H1 (cell line): ENCODE results near the gene CENPO. TPM values are rescaled to one million over a fixed set of nuclear protein-coding genes. Genes with fewer than 3 reads are reported as not detected.

ENCODE experiments used
- CTCF ChIA-PET: fragments of 300-600 bp; sonication (Branson Sonifier 250); formaldehyde crosslinking; loops from one replicate; lab custom pipeline; 2021; ENCODE audit not compliant: partially characterized antibody; lab: Charles Lee
- POLR2A ChIA-PET: fragments of 300-600 bp; sonication (Branson Sonifier 250); formaldehyde crosslinking; loops from one replicate; lab custom pipeline; 2021; ENCODE audit warnings: inconsistent platforms; ENCODE audit not compliant: partially characterized antibody; lab: Charles Lee
- DNase-seq, 2 experiments: peaks; one replicate each; pipeline versions ENCODE4 v3.0.0 to v3.0.0-alpha.2; 2010 to 2022; ENCODE audit warnings: low spot score in 2 of 2, low read depth in 1 of 2, mixed read lengths in 1 of 2
- FAIRE-seq: peaks from 2 replicates; lab custom pipeline; 2011; peaks lifted over from hg19 to GRCh38; lab: Jason Lieb, UNC
- H2AFZ ChIP-seq: 2 replicates; pipeline ENCODE4 v1.8.1; 2012; ENCODE audit warnings: low read length, inconsistent platforms
- H2AK5ac ChIP-seq: 2 replicates; pipeline ENCODE4 v1.6.1; 2013; ENCODE audit warnings: low read depth, low read length
- H2BK120ac ChIP-seq: replicated peaks from 2 replicates; pipeline ENCODE3; 2013; ENCODE audit warnings: low read depth, low read length, inconsistent platforms
- H2BK12ac ChIP-seq: 2 replicates; pipeline ENCODE4 v1.6.1; 2013; ENCODE audit warnings: low read depth, low read length
- H2BK15ac ChIP-seq: 2 replicates; pipeline ENCODE4 v1.6.1; 2013; ENCODE audit warnings: low read length
- H2BK20ac ChIP-seq: 2 replicates; pipeline ENCODE4 v1.6.1; 2013; ENCODE audit warnings: low read length
- H2BK5ac ChIP-seq: 2 replicates; pipeline ENCODE4 v1.6.1; 2013; ENCODE audit warnings: low read depth, low read length
- H3K14ac ChIP-seq: 2 replicates; pipeline ENCODE4 v1.6.1; 2013; ENCODE audit warnings: inconsistent platforms; ENCODE audit not compliant: insufficient read length
- H3K18ac ChIP-seq: 2 replicates; pipeline ENCODE4 v1.6.1; 2013; ENCODE audit warnings: low read length; ENCODE audit errors: extremely low read depth
- H3K23ac ChIP-seq: 2 replicates; pipeline ENCODE4 v1.6.1; 2013; ENCODE audit warnings: inconsistent platforms; ENCODE audit not compliant: insufficient read length
- H3K23me2 ChIP-seq: 2 replicates; pipeline ENCODE4 v1.6.1; 2013; ENCODE audit warnings: low read depth, low read length
- H3K27ac ChIP-seq: 2 replicates; pipeline ENCODE4 v1.6.1; 2011; ENCODE audit warnings: low read depth, low read length, inconsistent platforms
- H3K27me3 ChIP-seq, 4 experiments: replicated peaks in 1 of 4; 1 replicate in 1 of 4; 2 replicates in 3 of 4; pipeline versions ENCODE4 v1.6.1 to v1.8.1; 2011 to 2013; ENCODE audit warnings: low read length in 3 of 4, mild to moderate bottlenecking in 3 of 4, inconsistent platforms in 2 of 4, mixed read lengths in 2 of 4, moderate library complexity in 1 of 4; ENCODE audit not compliant: control insufficient read depth in 3 of 4, insufficient read depth in 3 of 4; ENCODE audit errors: extremely low read depth in 1 of 4
- H3K36me3 ChIP-seq, 4 experiments: 2 replicates each; pipeline versions ENCODE4 v1.6.1 to v1.8.1; 2011 to 2013; ENCODE audit warnings: mild to moderate bottlenecking in 4 of 4, low read length in 3 of 4, moderate library complexity in 2 of 4, control low read depth in 1 of 4, inconsistent platforms in 1 of 4; ENCODE audit not compliant: insufficient read depth in 4 of 4, control insufficient read depth in 2 of 4
- H3K4ac ChIP-seq: replicated peaks from 2 replicates; pipeline ENCODE3; 2013; ENCODE audit warnings: low read length, low read depth, mixed read lengths, inconsistent platforms; ENCODE audit not compliant: insufficient read length
- H3K4me1 ChIP-seq, 4 experiments: replicated peaks in 1 of 4; 1 replicate in 1 of 4; 2 replicates in 3 of 4; pipeline versions ENCODE4 v1.6.1 to v1.8.1; 2011 to 2013; ENCODE audit warnings: low read length in 3 of 4, inconsistent platforms in 2 of 4, mixed read lengths in 1 of 4; ENCODE audit not compliant: insufficient read depth in 4 of 4, control insufficient read depth in 3 of 4
- H3K4me2 ChIP-seq, 2 experiments: 2 replicates each; pipeline versions ENCODE4 v1.6.1 to v1.8.1; 2011 to 2013; ENCODE audit warnings: low read depth in 2 of 2, low read length in 2 of 2, control low read depth in 1 of 2, inconsistent platforms in 1 of 2, mild to moderate bottlenecking in 1 of 2; ENCODE audit not compliant: insufficient read depth in 1 of 2
- H3K4me3 ChIP-seq, 4 experiments: fragments of 200-600, 300-600 bp in 1 of 4; sonication (generic), shearing (Covaris generic), sonication (Bioruptor Twin) in 1 of 4; 2 replicates each; pipeline versions ENCODE4 v1.5.1 to v1.8.1; 2011 to 2016; ENCODE audit warnings: low read length in 4 of 4, low read depth in 3 of 4, control low read depth in 2 of 4, inconsistent platforms in 2 of 4, mild to moderate bottlenecking in 2 of 4, mixed read lengths in 1 of 4, moderate library complexity in 1 of 4; ENCODE audit not compliant: insufficient read depth in 2 of 4; ENCODE audit errors: extremely low read depth in 1 of 4
- H3K56ac ChIP-seq: replicated peaks from 2 replicates; pipeline ENCODE3; 2013; ENCODE audit warnings: low read depth, mild to moderate bottlenecking, mixed read lengths, low read length, inconsistent platforms; ENCODE audit not compliant: insufficient read length
- H3K79me1 ChIP-seq: 2 replicates; pipeline ENCODE4 v1.6.1; 2013; ENCODE audit warnings: low read depth, low read length, control low read depth
- H3K79me2 ChIP-seq, 2 experiments: 2 replicates each; pipeline versions ENCODE4 v1.6.1 to v1.8.1; 2012 to 2013; ENCODE audit warnings: low read length in 2 of 2, mild to moderate bottlenecking in 2 of 2, inconsistent platforms in 1 of 2; ENCODE audit not compliant: insufficient read depth in 2 of 2, control insufficient read depth in 1 of 2
- H3K9ac ChIP-seq, 4 experiments: replicated peaks in 1 of 4; 1 replicate in 1 of 4; 2 replicates in 3 of 4; pipeline versions ENCODE4 v1.6.1 to v1.8.1; 2011 to 2013; ENCODE audit warnings: low read depth in 3 of 4, low read length in 3 of 4, control low read depth in 2 of 4, mild to moderate bottlenecking in 2 of 4, moderate library complexity in 2 of 4, inconsistent platforms in 1 of 4; ENCODE audit errors: extremely low read depth in 1 of 4
- H3K9me3 ChIP-seq, 2 experiments: 2 replicates each; pipeline versions ENCODE4 v1.6.1 to v1.8.1; 2012 to 2013; ENCODE audit warnings: mild to moderate bottlenecking in 2 of 2, moderate library complexity in 2 of 2, control low read depth in 1 of 2, inconsistent platforms in 1 of 2, low read depth in 1 of 2, low read length in 1 of 2, mixed read lengths in 1 of 2; ENCODE audit not compliant: insufficient read depth in 2 of 2
- H4K20me1 ChIP-seq, 2 experiments: replicated peaks in 1 of 2; 2 replicates each; pipeline versions ENCODE3 to v1.8.1; 2011 to 2013; ENCODE audit warnings: inconsistent platforms in 2 of 2, low read length in 2 of 2, mild to moderate bottlenecking in 1 of 2; ENCODE audit not compliant: insufficient read depth in 2 of 2, control insufficient read depth in 1 of 2
- H4K5ac ChIP-seq: 2 replicates; pipeline ENCODE4 v1.6.1; 2013; ENCODE audit warnings: low read length, low read depth, mixed read lengths, inconsistent platforms; ENCODE audit not compliant: insufficient read length
- H4K8ac ChIP-seq: 2 replicates; pipeline ENCODE4 v1.8.0; 2013; ENCODE audit warnings: mild to moderate bottlenecking, moderate library complexity, low read length, inconsistent platforms; ENCODE audit not compliant: insufficient read depth; ENCODE audit errors: extremely low read depth
- H4K91ac ChIP-seq: replicated peaks from 2 replicates; pipeline ENCODE3; 2013; ENCODE audit warnings: low read length, mixed read lengths, inconsistent platforms; ENCODE audit not compliant: insufficient read length
- ATF2 ChIP-seq: IDR thresholded peaks from 2 replicates; pipeline ENCODE4 v1.6.1; 2012; ENCODE audit warnings: low read length, inconsistent platforms
- BCL11A ChIP-seq, 2 experiments: IDR thresholded peaks; one replicate each; pipeline ENCODE4 v1.6.1; 2011; ENCODE audit warnings: low read depth in 2 of 2, low read length in 2 of 2, mild to moderate bottlenecking in 2 of 2
- CEBPB ChIP-seq: IDR thresholded peaks from 2 replicates; pipeline ENCODE4 v1.6.1; 2012; ENCODE audit warnings: low read depth, low read length
- EP300 ChIP-seq, 2 experiments: IDR thresholded peaks; 1 replicate in 1 of 2; 2 replicates in 1 of 2; pipeline ENCODE4 v1.6.1; 2011 to 2012; ENCODE audit warnings: low read depth in 2 of 2, low read length in 2 of 2, mild to moderate bottlenecking in 2 of 2, borderline replicate concordance in 1 of 2, inconsistent platforms in 1 of 2, moderate library complexity in 1 of 2
- KDM4A ChIP-seq: IDR thresholded peaks from one replicate; pipeline ENCODE4 v1.7.1; 2012; ENCODE audit warnings: low read depth, mild to moderate bottlenecking, moderate library complexity, low read length, inconsistent platforms; ENCODE audit not compliant: severe bottlenecking
- RXRA ChIP-seq: IDR thresholded peaks from 2 replicates; pipeline ENCODE4 v1.6.1; 2011; ENCODE audit warnings: low read depth, mild to moderate bottlenecking, low read length, moderate library complexity; ENCODE audit not compliant: insufficient read depth
- SIN3A ChIP-seq, 2 experiments: IDR thresholded peaks in 1 of 2; conservative IDR thresholded peaks in 1 of 2; 2 replicates each; pipeline ENCODE4 v1.6.1; 2011 to 2012; ENCODE audit warnings: low read length in 2 of 2, improper control_type of control experiment in 1 of 2, low read depth in 1 of 2, mild to moderate bottlenecking in 1 of 2
- SRF ChIP-seq: IDR thresholded peaks from 2 replicates; pipeline ENCODE4 v1.6.1; 2011; ENCODE audit warnings: mild to moderate bottlenecking, low read depth, low read length, moderate library complexity
- TCF12 ChIP-seq: IDR thresholded peaks from 2 replicates; pipeline ENCODE4 v1.6.1; 2011; ENCODE audit warnings: low read depth, mild to moderate bottlenecking, low read length
- WGBS, 2 experiments: shearing (Covaris generic) in 1 of 2; methylation state at CpG; one replicate each; pipeline versions ENCODE4 v1.1.6 to v1.1.7; 2013 to 2015; ENCODE audit warnings: low lambda C conversion rate in 2 of 2, mixed read lengths in 2 of 2, inconsistent platforms in 1 of 2, low coverage in 1 of 2, missing lambda C conversion rate in 1 of 2; ENCODE audit not compliant: insufficient replicate concordance in 2 of 2, insufficient coverage in 1 of 2, insufficient read length in 1 of 2; ENCODE audit errors: extremely low coverage in 1 of 2, missing lambda C conversion rate in 1 of 2; 5-methylcytosine and 5-hydroxymethylcytosine counted together
- polyA plus RNA-seq, 7 experiments: library from polyadenylated mRNA; depleted of rRNA in 3 of 7; stranded (reverse) in 5 of 7; unstranded in 2 of 7; fragments of >200 nt in 5 of 7; fragments of 200-250 nt in 2 of 7; gene quantifications; 1 replicate in 5 of 7; 2 replicates in 1 of 7; 4 replicates in 1 of 7; pipeline versions ENCODE4 v1.2.1 to v1.2.3, GENCODE V29; 2011 to 2013; ENCODE audit warnings: missing spikeins in 2 of 7, mixed read lengths in 2 of 7
- total RNA-seq: library from RNA; stranded (reverse); fragmentation: NEBNext Ultra II Directional; extraction: Animal tissue kit (Norgen Biotek cat#: 25700); gene quantifications from 2 replicates; pipeline ENCODE4 v1.2.1, GENCODE V29; 2021

CENPO gene
- total and polyA plus RNA-seq, 2 of the 8 experiments (the other 6 are each of a cell fraction or from before 2014, with no cell fraction given), result 34.4 to 46.3 TPM

- Histone ChIP-seq H3K4me2 (no peak overlapping the region), H3K79me1 (no peaks in the 10 kb centered on the region), H2BK15ac (no peak overlapping the region), H3K27me3 (peaks cover 0 to 2% (median 0%) of the 10 kb centered on the region in 4 experiments; a peak in 1 of 7 replicates), H3K36me3 (peaks cover 0 to 13% (median 3%) of the 10 kb centered on the region in 4 experiments; a peak in 5 of 8 replicates), H2BK12ac (no peak overlapping the region), H3K56ac (no peak overlapping the region), H3K4me3 (no peak overlapping the region), H4K8ac (no peak overlapping the region), H2AFZ (no peak overlapping the region), H4K20me1 (no peaks in the 10 kb centered on the region), H4K5ac (no peak overlapping the region), H3K4ac (no peak overlapping the region), H3K14ac (no peak overlapping the region), H2AK5ac (no peak overlapping the region), H2BK5ac (no peak overlapping the region), H2BK120ac (no peak overlapping the region), H3K23me2 (no peaks in the 10 kb centered on the region), H3K18ac (no peak overlapping the region), H3K4me1 (no peaks in the 10 kb centered on the region; a peak in 2 of 7 replicates), H3K23ac (no peak overlapping the region), H3K9ac (no peak overlapping the region), H2BK20ac (no peak overlapping the region), H3K9me3 (no peaks in the 10 kb centered on the region), H3K27ac (no peak overlapping the region), H3K79me2 (no peaks in the 10 kb centered on the region), H4K91ac (no peak overlapping the region)
- 90% methylated on average over 5 of the region's 5 CpGs; no CpG with 5 or more reads in 1 of the 2 experiments for WGBS, 2 experiments
- ChIA-PET POLR2A (interaction anchor here (0.6 kb wide), 1 partner anchor 9 kb away, joined by 3 read pairs; no protein-coding TSS in a partner anchor), CTCF (interaction anchor here (0.8 to 2.0 kb wide), 4 partner anchors 10 to 149 kb away, joined by 3 to 6 read pairs (median 4); no protein-coding TSS in a partner anchor)
- no peak for FAIRE-seq
- no peak for DNase-seq
- TF ChIP-seq ATF2 (no peak), RXRA (no peak), KDM4A (no peak), EP300 (IDR thresholded peaks at IDR 0.05; ENCODE audit: borderline replicate concordance in 1 of 2, low read depth in 2 of 2, low read length in 2 of 2) (no peak), TCF12 (no peak), SIN3A (conservative IDR thresholded peaks at IDR 0.05 in 1 of 2, IDR thresholded peaks at IDR 0.05 in 1 of 2; ENCODE audit: low read depth in 1 of 2, low read length in 2 of 2) (no peak), CEBPB (no peak), SRF (no peak), BCL11A (IDR thresholded peaks at IDR 0.05; ENCODE audit: low read depth in 2 of 2, low read length in 2 of 2) (no peak)
Measured at GRCh38 chr2:24761866-24762265, 31.4 kb upstream of the CENPO start.
